IMR-90 (cell line): Measurements from ENCODE around the gene MYL12B. TPM values are rescaled to one million over a fixed set of nuclear protein-coding genes. Genes with fewer than 3 reads are reported as not detected.

ENCODE experiments used
- ATAC-seq: fragments of 200-7000 bp; cut with Tn5 transposase; 2 replicates; pipeline ENCODE4 v1.9.1; 2020; ENCODE audit warnings: low read depth, mild to moderate bottlenecking, moderate library complexity
- BruUV-seq: library from RNA; stranded (reverse); fragments of 400-500 nt; replicated peaks from 2 replicates; lab custom pipeline; 2021; lab: Mats Ljungman, UMichigan
- CTCF ChIA-PET: fragments of 300-600 bp; formaldehyde crosslinking; extraction: SDS; loops from one replicate; lab custom pipeline; 2021; ENCODE audit warnings: antibody characterized with exemption; lab: Yijun Ruan, JAX
- POLR2A ChIA-PET: fragments of 300-600 bp; sonication (Branson Sonifier 250); formaldehyde crosslinking; loops from one replicate; lab custom pipeline; 2022; ENCODE audit warnings: antibody characterized with exemption; ENCODE audit not compliant: unreplicated experiment; lab: Charles Lee
- DNase-seq: peaks from one replicate; pipeline ENCODE4 v3.0.0; 2013
- H2AFZ ChIP-seq: replicated peaks from 2 replicates; pipeline ENCODE3; 2013; ENCODE audit warnings: low read length, mild to moderate bottlenecking; ENCODE audit not compliant: poor library complexity
- H2AK5ac ChIP-seq: 2 replicates; pipeline ENCODE4 v1.6.1; 2013; ENCODE audit warnings: low read depth, low read length, inconsistent platforms
- H2AK9ac ChIP-seq: replicated peaks from 2 replicates; pipeline ENCODE3; 2013; ENCODE audit warnings: mild to moderate bottlenecking, low read depth, low read length, moderate library complexity; ENCODE audit not compliant: poor library complexity
- H2BK120ac ChIP-seq: 2 replicates; pipeline ENCODE4 v1.6.1; 2013; ENCODE audit warnings: low read depth, low read length, inconsistent platforms
- H2BK15ac ChIP-seq: 3 replicates; pipeline ENCODE4 v1.6.1; 2013; ENCODE audit warnings: low read depth, low read length, inconsistent platforms
- H2BK20ac ChIP-seq: 2 replicates; pipeline ENCODE4 v1.6.1; 2013; ENCODE audit warnings: low read depth, mild to moderate bottlenecking, inconsistent platforms, low read length, moderate library complexity
- H2BK5ac ChIP-seq: 2 replicates; pipeline ENCODE4 v1.6.1; 2013; ENCODE audit warnings: mild to moderate bottlenecking, low read depth, low read length, inconsistent platforms; ENCODE audit not compliant: poor library complexity, severe bottlenecking
- H3K14ac ChIP-seq: replicated peaks from 2 replicates; pipeline ENCODE4 v1.6.1; 2013; ENCODE audit warnings: low read depth, low read length, inconsistent platforms
- H3K18ac ChIP-seq: 2 replicates; pipeline ENCODE4 v1.6.1; 2013; ENCODE audit warnings: low read depth, low read length, control low read depth
- H3K23ac ChIP-seq: 2 replicates; pipeline ENCODE4 v1.6.1; 2013; ENCODE audit warnings: low read depth, low read length, inconsistent platforms
- H3K27ac ChIP-seq: 2 replicates; pipeline ENCODE4 v1.5.1; 2013; ENCODE audit warnings: mild to moderate bottlenecking, control low read depth, low read length; ENCODE audit not compliant: insufficient read depth
- H3K27me3 ChIP-seq: 2 replicates; pipeline ENCODE4 v1.6.1; 2013; ENCODE audit warnings: low read length; ENCODE audit not compliant: control insufficient read depth, insufficient read depth
- H3K36me3 ChIP-seq: 2 replicates; pipeline ENCODE4 v1.6.1; 2013; ENCODE audit warnings: low read length, mixed read lengths; ENCODE audit not compliant: control insufficient read depth, insufficient read depth
- H3K4ac ChIP-seq: 2 replicates; pipeline ENCODE4 v1.6.1; 2013; ENCODE audit warnings: low read depth, low read length, inconsistent platforms
- H3K4me1 ChIP-seq: 2 replicates; pipeline ENCODE4 v1.6.1; 2013; ENCODE audit warnings: low read length, mixed read lengths; ENCODE audit not compliant: control insufficient read depth, insufficient read depth
- H3K4me2 ChIP-seq: 2 replicates; pipeline ENCODE4 v1.6.1; 2013; ENCODE audit warnings: low read depth, mild to moderate bottlenecking, control low read depth, low read length, moderate library complexity
- H3K4me3 ChIP-seq: 2 replicates; pipeline ENCODE4 v1.5.1; 2013; ENCODE audit warnings: low read depth, mild to moderate bottlenecking, control low read depth, low read length, moderate library complexity; ENCODE audit not compliant: insufficient read depth
- H3K56ac ChIP-seq: 2 replicates; pipeline ENCODE4 v1.6.1; 2013; ENCODE audit warnings: low read length, inconsistent platforms; ENCODE audit not compliant: insufficient read depth; ENCODE audit errors: extremely low read depth
- H3K79me1 ChIP-seq, 2 experiments: 2 replicates each; pipeline ENCODE4 v1.6.1; 2013; ENCODE audit warnings: low read length in 2 of 2, inconsistent platforms in 1 of 2, low read depth in 1 of 2
- H3K9ac ChIP-seq: 2 replicates; pipeline ENCODE4 v1.6.1; 2013; ENCODE audit warnings: low read depth, low read length, control low read depth
- H3K9me1 ChIP-seq: 2 replicates; pipeline ENCODE4 v1.6.1; 2013; ENCODE audit warnings: low read length, inconsistent platforms; ENCODE audit not compliant: insufficient read depth
- H3K9me3 ChIP-seq: 2 replicates; pipeline ENCODE4 v1.6.1; 2013; ENCODE audit warnings: low read length; ENCODE audit not compliant: control insufficient read depth, insufficient read depth
- H4K20me1 ChIP-seq: 2 replicates; pipeline ENCODE4 v1.6.1; 2013; ENCODE audit warnings: low read length, inconsistent platforms; ENCODE audit not compliant: insufficient read depth
- H4K5ac ChIP-seq: 2 replicates; pipeline ENCODE4 v1.6.1; 2013; ENCODE audit warnings: mild to moderate bottlenecking, low read depth, low read length, control low read depth
- H4K8ac ChIP-seq, 2 experiments: 2 replicates each; pipeline ENCODE4 v1.6.1; 2013; ENCODE audit warnings: low read depth in 2 of 2, low read length in 2 of 2, control low read depth in 1 of 2, inconsistent platforms in 1 of 2
- H4K91ac ChIP-seq: 2 replicates; pipeline ENCODE4 v1.6.1; 2013; ENCODE audit warnings: low read depth, low read length, inconsistent platforms; ENCODE audit not compliant: insufficient read depth
- BHLHE40 ChIP-seq: fragments of 150-350 bp; IDR thresholded peaks from 2 replicates; pipeline ENCODE4 v1.6.1; 2016; ENCODE audit warnings: mild to moderate bottlenecking, low read depth, low read length
- CEBPB ChIP-seq: IDR thresholded peaks from 2 replicates; pipeline ENCODE4 v1.6.1; 2012; ENCODE audit warnings: low read depth, low read length, improper control_type of control experiment
- ELK1 ChIP-seq: fragments of 150-350 bp; IDR thresholded peaks from 2 replicates; pipeline ENCODE4 v1.6.1; 2016; ENCODE audit warnings: low read depth, mild to moderate bottlenecking, low read length, moderate library complexity, borderline replicate concordance
- FOS ChIP-seq: fragments of 150-350 bp; IDR thresholded peaks from 2 replicates; pipeline ENCODE4 v1.6.1; 2016; ENCODE audit warnings: low read depth, low read length
- MAFK ChIP-seq: IDR thresholded peaks from 2 replicates; pipeline ENCODE4 v1.6.1; 2012; ENCODE audit warnings: low read depth, low read length, improper control_type of control experiment
- WGBS, 2 experiments: methylation state at CpG; one replicate each; pipeline versions ENCODE4 v1.1.5 to v1.1.7; 2013; ENCODE audit warnings: missing lambda C conversion rate in 2 of 2; ENCODE audit not compliant: insufficient read length in 1 of 2; ENCODE audit errors: extremely low coverage in 2 of 2; 5-methylcytosine and 5-hydroxymethylcytosine counted together
- dilution Hi-C: fragments of 300-500 bp; cut with HindIII; formaldehyde crosslinking; loops from one replicate; pipeline ENCODE4 v1.14.3; 2018; ENCODE audit warnings: low sequenced_read_pairs; ENCODE audit not compliant: unreplicated experiment
- in situ Hi-C: fragments of 300-500 bp; cut with MboI; formaldehyde crosslinking; loops from 3 replicates; pipeline ENCODE4 v1.14.3; 2019; ENCODE audit warnings: low sequenced_read_pairs, inconsistent platforms, mixed read lengths
- intact Hi-C: fragments of 100-400 bp; cut with micrococcal nuclease; formaldehyde crosslinking; loops from 2 replicates; pipeline ENCODE4 v1.10.0; 2022
- polyA plus RNA-seq, 3 experiments: library from polyadenylated mRNA; depleted of rRNA; stranded (reverse); fragments of >200 nt; gene quantifications; 2 replicates each; pipeline ENCODE4 v1.2.3, GENCODE V29; 2012; ENCODE audit warnings: low replicate concordance in 1 of 3
- total RNA-seq: library from RNA; depleted of rRNA; stranded (reverse); fragments of >200 nt; gene quantifications from 2 replicates; pipeline ENCODE4 v1.2.3, GENCODE V29; 2012

The MYL12B gene
- total and polyA plus RNA-seq, 2 of the 4 experiments (the other 2 are of a cell fraction), result 692 to 816 TPM

- peak overlapping the region; percentile 27; the same call in 1 of the 3 replicates for H2BK15ac ChIP-seq
- no peak overlapping the region for H2AFZ ChIP-seq
- 0 out of 2 replicates have a peak overlapping the region, but pooled peaks have one; percentile 49 for H3K23ac ChIP-seq
- intact Hi-C loops (no loop called here), in situ Hi-C loops (no loop called here), dilution Hi-C loops (no loop called here)
- no peaks in the 10 kb centered on the region for H3K36me3 ChIP-seq
- H4K91ac ChIP-seq, result no peak overlapping the region
- H2BK120ac ChIP-seq, result no peak overlapping the region; the same call in 1 of the 2 replicates
- H2BK5ac ChIP-seq, result peak overlapping the region; percentile 24
- H3K14ac ChIP-seq, result peak overlapping the region; percentile 41; the same call in 1 of the 2 replicates
- peak overlapping the region; percentile 36; the same call in 1 of the 2 replicates for H2AK5ac ChIP-seq
- H3K18ac ChIP-seq, result peak overlapping the region; percentile 61; the same call in 1 of the 2 replicates
- no peaks in the 10 kb centered on the region for H4K20me1 ChIP-seq
- H3K4me1 ChIP-seq, result peaks cover 13% of the 10 kb centered on the region
- no peak overlapping the region for H3K4me2 ChIP-seq
- no CpG with 5 or more reads among the region's 2 CpGs for WGBS, 2 experiments
- H3K27me3 ChIP-seq, result no peaks in the 10 kb centered on the region
- H4K5ac ChIP-seq, result peak overlapping the region; percentile 83; the same call in 1 of the 2 replicates
- no peak overlapping the region for H3K9ac ChIP-seq
- H2BK20ac ChIP-seq, result no peak overlapping the region
- H3K4ac ChIP-seq, result peak overlapping the region; percentile 19; the same call in 1 of the 2 replicates
- H2AK9ac ChIP-seq, result no peak overlapping the region
- 0 out of 2 replicates have a peak, but pooled peaks cover 3% of the 10 kb centered on the region for H3K9me1 ChIP-seq
- no peak overlapping the region for H3K56ac ChIP-seq
- H3K9me3 ChIP-seq, result no peaks in the 10 kb centered on the region
- DNase-seq (no peak), ATAC-seq (no peak)
- no peak overlapping the region; a peak in 1 of 4 replicates for H4K8ac ChIP-seq
- TF ChIP-seq BHLHE40 (no peak), ELK1 (no peak), MAFK (no peak), CEBPB (peak; percentile 67), FOS (no peak)
- H3K79me1 ChIP-seq, result peaks cover 0 to 10% of the 10 kb centered on the region in 2 experiments; a peak in 1 of 4 replicates
- H3K27ac ChIP-seq, result no peak overlapping the region
- CTCF ChIA-PET, result no interaction called here
- no peak overlapping the region for H3K4me3 ChIP-seq
- no TSS peak for BruUV-seq
- POLR2A ChIA-PET, result no interaction called here
Measured at GRCh38 chr18:3293196-3293951, 31.4 kb downstream of the MYL12B start.
